GM23338 (cell line): ENCODE measurements around the gene HHAT. TPM values are rescaled to one million over a fixed set of nuclear protein-coding genes. Genes with fewer than 3 reads are reported as not detected.

ENCODE experiments used
- ATAC-seq: fragments of 200-7000 bp; cut with Tn5 transposase; 3 replicates; pipeline ENCODE4 v1.9.1; 2020
- DNase-seq: peaks from one replicate; pipeline ENCODE4 v3.0.0-alpha.2; 2015; ENCODE audit warnings: low spot score
- H2AFZ ChIP-seq: fragments of 200-600 bp; sonication (generic); 2 replicates; pipeline ENCODE4 v1.8.0; 2016; ENCODE audit warnings: antibody characterized with exemption, mild to moderate bottlenecking, moderate library complexity
- H3F3A ChIP-seq: fragments of 200-600 bp; sonication (generic); replicated peaks from 2 replicates; pipeline ENCODE4 v1.8.0; 2017; ENCODE audit warnings: antibody characterized with exemption, mixed run types, low read depth
- H3K27ac ChIP-seq: fragments of 200-600 bp; sonication (generic); 2 replicates; pipeline ENCODE4 v1.6.1; 2016; ENCODE audit warnings: low read depth
- H3K27me3 ChIP-seq: fragments of 200-600 bp; sonication (generic); 2 replicates; pipeline ENCODE4 v1.8.0; 2016; ENCODE audit warnings: mild to moderate bottlenecking, mixed run types, moderate library complexity; ENCODE audit not compliant: insufficient read depth
- H3K36me3 ChIP-seq: fragments of 200-600 bp; sonication (generic); 2 replicates; pipeline ENCODE4 v1.8.0; 2016; ENCODE audit warnings: mild to moderate bottlenecking; ENCODE audit not compliant: insufficient read depth
- H3K4me1 ChIP-seq: fragments of 200-600 bp; sonication (generic); 2 replicates; pipeline ENCODE4 v1.8.0; 2016; ENCODE audit warnings: mild to moderate bottlenecking, moderate library complexity; ENCODE audit not compliant: insufficient read depth
- H3K4me2 ChIP-seq: fragments of 200-600 bp; sonication (generic); 2 replicates; pipeline ENCODE4 v1.7.1; 2017; ENCODE audit warnings: mixed run types
- H3K4me3 ChIP-seq: fragments of 200-600 bp; sonication (generic); 2 replicates; pipeline ENCODE4 v1.6.1; 2016; ENCODE audit warnings: mixed run types
- H3K79me2 ChIP-seq: fragments of 200-600 bp; sonication (generic); replicated peaks from 2 replicates; pipeline ENCODE4 v1.8.0; 2017; ENCODE audit warnings: mild to moderate bottlenecking; ENCODE audit not compliant: insufficient read depth
- H3K9me2 ChIP-seq: fragments of 200-600 bp; sonication (generic); 2 replicates; pipeline ENCODE4 v1.8.0; 2017; ENCODE audit not compliant: insufficient read depth
- H4K20me1 ChIP-seq: fragments of 200-600 bp; sonication (generic); replicated peaks from 2 replicates; pipeline ENCODE4 v1.8.0; 2017; ENCODE audit warnings: mild to moderate bottlenecking; ENCODE audit not compliant: insufficient read depth
- H3K27ac Mint-ChIP-seq: 2 replicates; pipeline ENCODE4 v1.8.0; 2020; ENCODE audit warnings: inconsistent platforms, mild to moderate bottlenecking, moderate library complexity, mixed read lengths
- H3K27me3 Mint-ChIP-seq: 3 replicates; pipeline ENCODE4 v1.8.0; 2022; ENCODE audit warnings: low read depth, mild to moderate bottlenecking, moderate library complexity, mixed read lengths, inconsistent platforms; ENCODE audit not compliant: insufficient read depth, poor library complexity
- H3K36me3 Mint-ChIP-seq: 3 replicates; pipeline ENCODE4 v1.8.0; 2021; ENCODE audit warnings: low read depth, mild to moderate bottlenecking, inconsistent platforms, moderate library complexity, mixed read lengths
- H3K4me1 Mint-ChIP-seq: 3 replicates; pipeline ENCODE4 v1.8.0; 2020; ENCODE audit warnings: mild to moderate bottlenecking, inconsistent platforms, mixed read lengths
- H3K4me3 Mint-ChIP-seq: 3 replicates; pipeline ENCODE4 v1.8.0; 2021; ENCODE audit warnings: moderate library complexity, mild to moderate bottlenecking, inconsistent platforms, mixed read lengths
- H3K9me3 Mint-ChIP-seq: 3 replicates; pipeline ENCODE4 v1.8.0; 2020; ENCODE audit warnings: moderate library complexity, mild to moderate bottlenecking, inconsistent platforms, mixed read lengths
- CREB1 ChIP-seq: fragments of 250-450 bp; sonication (Bioruptor Pico); IDR thresholded peaks from 2 replicates; pipeline ENCODE4 v1.5.0; 2020; ENCODE audit warnings: low read depth, mild to moderate bottlenecking, moderate library complexity
- CTCF ChIP-seq, 2 experiments: fragments of 200-600 bp in 1 of 2; sonication (generic) in 1 of 2; conservative IDR thresholded peaks; 2 replicates each; pipeline versions ENCODE4 v1.5.1 to v1.6.1; 2016 to 2017; ENCODE audit warnings: antibody characterized with exemption in 2 of 2, low read depth in 2 of 2, mild to moderate bottlenecking in 2 of 2, moderate library complexity in 1 of 2
- ETS1 ChIP-seq: IDR thresholded peaks from 2 replicates; pipeline ENCODE4 v1.6.1; 2016; ENCODE audit warnings: antibody characterized with exemption
- EZH2 ChIP-seq: fragments of 200-600 bp; sonication (generic); IDR thresholded peaks from one replicate; pipeline ENCODE4 v1.8.0; 2017; ENCODE audit warnings: antibody characterized with exemption, mild to moderate bottlenecking, low read depth; ENCODE audit not compliant: unreplicated experiment
- EZH2phosphoT487 ChIP-seq: fragments of 200-600 bp; sonication (generic); IDR thresholded peaks from one replicate; pipeline ENCODE4 v1.8.1; 2018; ENCODE audit warnings: antibody characterized with exemption; ENCODE audit not compliant: unreplicated experiment
- JUNB ChIP-seq: IDR thresholded peaks from one replicate; pipeline ENCODE4 v1.6.1; 2016; ENCODE audit warnings: antibody characterized with exemption; ENCODE audit not compliant: unreplicated experiment
- NANOG ChIP-seq: IDR thresholded peaks from 2 replicates; pipeline ENCODE4 v1.6.1; 2016; ENCODE audit warnings: antibody characterized with exemption, borderline replicate concordance
- POLR2AphosphoS5 ChIP-seq: IDR thresholded peaks from 2 replicates; pipeline ENCODE4 v1.6.1; 2016; ENCODE audit warnings: antibody characterized with exemption, low read depth
- REST ChIP-seq: IDR thresholded peaks from one replicate; pipeline ENCODE4 v1.6.1; 2018; ENCODE audit warnings: antibody characterized with exemption; ENCODE audit not compliant: unreplicated experiment
- STAT1 ChIP-seq: IDR thresholded peaks from one replicate; pipeline ENCODE4 v1.6.1; 2016; ENCODE audit warnings: antibody characterized with exemption; ENCODE audit not compliant: unreplicated experiment
- ZNF114 ChIP-seq: fragments of 250-450 bp; sonication (Bioruptor Pico); IDR thresholded peaks from 2 replicates; pipeline ENCODE4 v1.5.0; 2020; ENCODE audit warnings: mild to moderate bottlenecking, moderate library complexity
- ZNF331 ChIP-seq: fragments of 250-450 bp; sonication (Bioruptor Pico); IDR thresholded peaks from 2 replicates; pipeline ENCODE4 v1.5.0; 2020; ENCODE audit warnings: low read depth, mild to moderate bottlenecking, moderate library complexity
- ZNF462 ChIP-seq: fragments of 250-450 bp; sonication (Bioruptor Pico); IDR thresholded peaks from 2 replicates; pipeline ENCODE4 v1.5.0; 2020; ENCODE audit warnings: mild to moderate bottlenecking, moderate library complexity
- polyA plus RNA-seq: library from polyadenylated mRNA; unstranded; fragments of >200 nt; fragmentation: Nextera tagmentation; extraction: Ambion mirVana; gene quantifications from 2 replicates; pipeline ENCODE4 v1.2.1, GENCODE V29; 2016
- total RNA-seq: library from RNA; depleted of rRNA; stranded (reverse); fragments of >200 nt; shearing (Covaris generic); gene quantifications from 2 replicates; pipeline ENCODE4 v1.2.3, GENCODE V29; 2014

Gene HHAT
- total and polyA plus RNA-seq, 2 experiments from 2014 or later = 0.11 to 0.66 TPM

- Histone ChIP-seq H3K36me3 (no peaks in the 10 kb centered on the region), H3K4me1 (peaks cover 5% of the 10 kb centered on the region), H3F3A (no peaks in the 10 kb centered on the region), H4K20me1 (no peaks in the 10 kb centered on the region), H3K9me2 (no peaks in the 10 kb centered on the region), H3K79me2 (no peaks in the 10 kb centered on the region), H2AFZ (no peak overlapping the region), H3K4me3 (no peak overlapping the region), H3K27me3 (no peaks in the 10 kb centered on the region), H3K27ac (no peak overlapping the region), H3K4me2 (no peak overlapping the region)
- Mint-ChIP-seq H3K36me3 (no peaks in the 10 kb centered on the region), H3K4me1 (peaks cover 4% of the 10 kb centered on the region; the same call in 2 of the 3 replicates), H3K4me3 (no peak overlapping the region), H3K27ac (no peak overlapping the region), H3K9me3 (no peaks in the 10 kb centered on the region), H3K27me3 (peaks cover 3% of the 10 kb centered on the region)
- no peak for DNase-seq
- no peak for ATAC-seq
- no peak for TF ChIP-seq POLR2AphosphoS5
- TF ChIP-seq ZNF462 (CRISPR knock-in tag) = no peak
- no peak for TF ChIP-seq EZH2
- TF ChIP-seq STAT1 = no peak
- TF ChIP-seq NANOG = no peak
- TF ChIP-seq CTCF (conservative IDR thresholded peaks at IDR 0.05; ENCODE audit: low read depth in 2 of 2) = no peak
- TF ChIP-seq ZNF331 (CRISPR knock-in tag) = no peak
- no peak for TF ChIP-seq ZNF114 (CRISPR knock-in tag)
- no peak for TF ChIP-seq JUNB
- no peak for TF ChIP-seq ETS1
- no peak for TF ChIP-seq CREB1
- TF ChIP-seq REST = no peak
- no peak for TF ChIP-seq EZH2phosphoT487
Observed at GRCh38 chr1:210724768-210725167, 396.1 kb downstream of the HHAT start.
